MM.1S (cell line): ENCODE measurements around the gene NTN5.

Experiments
- EZH2 ChIP-seq: fragments of 300-600 bp; sonication (generic); optimal IDR thresholded peaks from 2 replicates; pipeline ENCODE3; 2017; ENCODE audit warnings: low read depth, mild to moderate bottlenecking, antibody characterized with exemption, low read length, mixed read lengths
- TF ChIP-seq, protein P1 (sequence below): fragments of 300-600 bp; sonication (generic); IDR thresholded peaks from 2 replicates; pipeline ENCODE4 v1.5.1; 2016; ENCODE audit warnings: antibody characterized with exemption, low read length, mixed read lengths

DNA sequence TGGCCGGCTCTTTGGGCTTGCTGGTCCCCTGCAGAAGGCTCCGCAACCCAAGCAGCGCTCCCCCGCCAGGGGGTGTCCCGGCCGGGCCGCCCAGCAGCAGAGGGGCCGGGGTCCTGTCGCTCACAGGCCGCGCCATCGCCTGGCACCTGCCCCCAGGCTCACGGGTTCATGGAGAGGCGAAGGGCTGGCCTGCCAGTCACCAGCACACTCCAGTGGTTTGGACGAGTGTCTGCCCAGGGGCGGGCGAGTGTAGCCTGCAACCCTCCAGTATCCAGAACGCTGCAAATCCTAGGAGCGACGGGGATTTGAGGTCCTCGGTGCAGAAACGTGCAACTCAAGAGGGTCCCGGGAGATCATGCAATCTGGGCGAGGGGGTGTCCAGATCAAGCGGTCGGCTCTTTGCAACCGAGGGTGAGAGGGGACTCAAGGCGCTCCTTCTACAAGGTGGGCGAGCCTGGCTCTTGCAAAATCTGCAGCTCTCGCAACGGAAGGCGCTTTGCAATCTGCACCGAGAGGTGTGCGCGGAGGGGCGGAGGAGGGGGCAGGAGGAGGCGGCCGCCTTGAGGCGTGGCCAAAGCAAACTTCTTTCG, 35.9 kb downstream of the NTN5 start, which contains the start of gene DBP:
- TF ChIP-seq, protein P1, sequence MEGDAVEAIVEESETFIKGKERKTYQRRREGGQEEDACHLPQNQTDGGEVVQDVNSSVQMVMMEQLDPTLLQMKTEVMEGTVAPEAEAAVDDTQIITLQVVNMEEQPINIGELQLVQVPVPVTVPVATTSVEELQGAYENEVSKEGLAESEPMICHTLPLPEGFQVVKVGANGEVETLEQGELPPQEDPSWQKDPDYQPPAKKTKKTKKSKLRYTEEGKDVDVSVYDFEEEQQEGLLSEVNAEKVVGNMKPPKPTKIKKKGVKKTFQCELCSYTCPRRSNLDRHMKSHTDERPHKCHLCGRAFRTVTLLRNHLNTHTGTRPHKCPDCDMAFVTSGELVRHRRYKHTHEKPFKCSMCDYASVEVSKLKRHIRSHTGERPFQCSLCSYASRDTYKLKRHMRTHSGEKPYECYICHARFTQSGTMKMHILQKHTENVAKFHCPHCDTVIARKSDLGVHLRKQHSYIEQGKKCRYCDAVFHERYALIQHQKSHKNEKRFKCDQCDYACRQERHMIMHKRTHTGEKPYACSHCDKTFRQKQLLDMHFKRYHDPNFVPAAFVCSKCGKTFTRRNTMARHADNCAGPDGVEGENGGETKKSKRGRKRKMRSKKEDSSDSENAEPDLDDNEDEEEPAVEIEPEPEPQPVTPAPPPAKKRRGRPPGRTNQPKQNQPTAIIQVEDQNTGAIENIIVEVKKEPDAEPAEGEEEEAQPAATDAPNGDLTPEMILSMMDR: peak; percentile 14
- no peak for TF ChIP-seq EZH2
